ENCODE results near the gene DCX. TPM values are rescaled to one million over a fixed set of nuclear protein-coding genes. Genes with fewer than 3 reads are reported as not detected.

Gene DCX
- total RNA-seq, 1 donor from 2014 or later, result not detected

GRCh38 chrX:111319451-111319850, 92.5 kb downstream of the DCX start:
- Histone ChIP-seq H3K4me3 (no peak overlapping the region), H3K36me3 (no peaks in the 10 kb centered on the region), H3K27me3 (no peaks in the 10 kb centered on the region), H3K4me1 (no peaks in the 10 kb centered on the region), H3K9me3 (no peaks in the 10 kb centered on the region), H3K27ac (no peak overlapping the region)
- no peak for DNase-seq (ENCODE audit: low spot score in 2 of 2)
- TF ChIP-seq CTCF (IDR thresholded peaks at IDR 0.05), result no peak
- intact Hi-C loops (cut with DNase I), result no loop called here

GRCh38 chrX:111318901-111319300, 93.1 kb downstream of the DCX start:
- Histone ChIP-seq H3K27ac (no peak overlapping the region), H3K36me3 (no peaks in the 10 kb centered on the region), H3K4me1 (no peaks in the 10 kb centered on the region), H3K9me3 (no peaks in the 10 kb centered on the region), H3K4me3 (no peak overlapping the region), H3K27me3 (no peaks in the 10 kb centered on the region)
- no peak for DNase-seq (ENCODE audit: low spot score in 2 of 2)
- intact Hi-C loops (cut with DNase I), result no loop called here
- TF ChIP-seq CTCF (IDR thresholded peaks at IDR 0.05), result no peak

GRCh38 chrX:111309083-111309482, 102.9 kb downstream of the DCX start:
- Histone ChIP-seq H3K4me3 (no peak overlapping the region), H3K27me3 (no peaks in the 10 kb centered on the region), H3K9me3 (no peaks in the 10 kb centered on the region), H3K36me3 (no peaks in the 10 kb centered on the region), H3K4me1 (no peaks in the 10 kb centered on the region), H3K27ac (no peak overlapping the region)
- no peak for TF ChIP-seq CTCF (IDR thresholded peaks at IDR 0.05)
- intact Hi-C loops (cut with DNase I), result no loop called here
- no peak for DNase-seq (ENCODE audit: low spot score in 2 of 2)

- Histone ChIP-seq H3K9me3 (no peaks in the 10 kb centered on the region), H3K27ac (no peak overlapping the region), H3K4me3 (no peak overlapping the region), H3K4me1 (no peaks in the 10 kb centered on the region), H3K27me3 (no peaks in the 10 kb centered on the region), H3K36me3 (no peaks in the 10 kb centered on the region)
- DNase-seq (ENCODE audit: low spot score in 2 of 2), result no peak
- intact Hi-C loops (cut with DNase I), result no loop called here
- TF ChIP-seq CTCF (IDR thresholded peaks at IDR 0.05), result no peak
These were observed 104.0 kb downstream of the DCX start for GRCh38 chrX:111308039-111308438.

GRCh38 chrX:111302284-111302683, 109.7 kb downstream of the DCX start:
- no peak for DNase-seq (ENCODE audit: low spot score in 2 of 2)
- H3K27me3 ChIP-seq, result no peaks in the 10 kb centered on the region
- H3K9me3 ChIP-seq, result no peaks in the 10 kb centered on the region
- intact Hi-C loops (cut with DNase I), result no loop called here
- H3K4me1 ChIP-seq, result no peaks in the 10 kb centered on the region
- H3K4me3 ChIP-seq, result no peak overlapping the region
- H3K27ac ChIP-seq, result no peak overlapping the region
- no peak for TF ChIP-seq CTCF (IDR thresholded peaks at IDR 0.05)
- no peaks in the 10 kb centered on the region for H3K36me3 ChIP-seq

GRCh38 chrX:111288841-111289240, 123.2 kb downstream of the DCX start:
- no peak for TF ChIP-seq CTCF (IDR thresholded peaks at IDR 0.05)
- intact Hi-C loops (cut with DNase I), result no loop called here
- Histone ChIP-seq H3K4me3 (no peak overlapping the region), H3K4me1 (no peaks in the 10 kb centered on the region), H3K27ac (no peak overlapping the region), H3K27me3 (no peaks in the 10 kb centered on the region), H3K36me3 (no peaks in the 10 kb centered on the region), H3K9me3 (no peaks in the 10 kb centered on the region)
- DNase-seq (ENCODE audit: low spot score in 2 of 2), result no peak
